ENCODE measurements around the gene EPS8.

Gene EPS8

DNA sequence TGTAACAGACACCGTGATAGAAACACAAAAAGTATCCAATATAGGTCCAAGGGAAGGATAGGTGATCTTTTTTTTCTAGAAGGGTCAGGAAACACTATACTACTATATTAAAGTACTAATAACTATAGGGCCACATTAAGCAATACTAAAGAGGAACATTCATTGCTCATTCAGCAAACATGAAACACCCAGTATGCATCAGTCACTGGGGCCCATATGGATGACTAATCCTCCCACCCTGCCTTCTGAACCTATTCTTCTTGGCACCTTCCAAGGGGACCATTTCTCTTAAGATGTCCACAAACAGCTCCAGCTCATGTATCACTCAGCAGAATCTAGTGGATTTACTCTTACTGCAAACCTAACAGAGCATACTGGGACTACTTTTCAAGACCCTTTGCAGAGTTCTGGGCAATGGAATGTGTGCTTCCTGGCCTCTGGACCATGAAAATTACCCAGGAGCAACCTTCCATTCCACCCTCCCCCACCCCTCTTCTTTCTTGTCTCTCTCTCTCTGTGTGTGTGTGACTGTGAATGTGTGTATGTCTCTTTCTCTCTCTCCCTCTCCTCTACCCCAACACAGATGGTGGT lies 187.9 kb downstream of the EPS8 start:
- CTCF ChIA-PET = no interaction called here
- Mint-ChIP-seq H3K27ac (no peak overlapping the region), H3K4me3 (no peak overlapping the region), H3K36me3 (peaks cover 4% of the 10 kb centered on the region), H3K9me3 (no peaks in the 10 kb centered on the region), H3K27me3 (peaks cover 3% of the 10 kb centered on the region), H3K4me1 (no peaks in the 10 kb centered on the region)
- DNase-seq = no peak

DNA sequence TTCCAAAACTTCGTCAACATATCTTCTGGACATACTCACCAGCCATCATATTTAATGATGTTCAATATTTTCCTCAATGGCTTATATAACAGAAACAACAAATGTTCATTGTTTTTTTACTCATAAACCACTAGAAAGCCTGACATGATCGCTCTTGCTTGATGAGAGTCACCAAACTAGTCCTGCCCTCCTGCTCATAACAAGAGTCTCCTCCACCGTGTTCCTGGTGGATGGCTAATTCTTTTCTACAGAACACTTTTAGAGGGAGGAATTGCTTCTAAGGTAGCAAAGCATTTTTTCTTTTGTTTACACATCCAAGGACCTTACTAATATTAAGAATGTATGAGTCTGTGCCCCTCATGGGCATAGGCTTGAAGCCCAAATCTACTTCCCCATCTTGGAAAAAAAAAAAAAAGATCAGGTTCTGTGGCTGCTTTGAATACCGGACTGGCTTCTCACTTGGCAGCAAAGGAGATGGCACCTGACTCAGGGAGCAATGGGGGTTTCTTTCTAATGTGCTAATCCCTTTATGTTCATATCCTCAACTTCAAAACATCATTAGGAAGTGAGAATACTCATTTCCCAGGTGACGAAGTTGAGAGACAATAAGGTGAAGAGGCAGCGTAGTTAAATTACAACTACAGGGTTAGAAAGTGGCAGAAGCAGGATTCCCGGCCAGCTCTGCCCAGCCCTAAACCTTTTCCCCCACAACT lies 188.8 kb downstream of the EPS8 start:
- Mint-ChIP-seq H3K36me3 (peaks cover 13% of the 10 kb centered on the region), H3K27me3 (peaks cover 3% of the 10 kb centered on the region), H3K9me3 (no peaks in the 10 kb centered on the region), H3K4me1 (no peaks in the 10 kb centered on the region), H3K4me3 (no peak overlapping the region), H3K27ac (no peak overlapping the region)
- DNase-seq = no peak
- CTCF ChIA-PET = no interaction called here

DNA sequence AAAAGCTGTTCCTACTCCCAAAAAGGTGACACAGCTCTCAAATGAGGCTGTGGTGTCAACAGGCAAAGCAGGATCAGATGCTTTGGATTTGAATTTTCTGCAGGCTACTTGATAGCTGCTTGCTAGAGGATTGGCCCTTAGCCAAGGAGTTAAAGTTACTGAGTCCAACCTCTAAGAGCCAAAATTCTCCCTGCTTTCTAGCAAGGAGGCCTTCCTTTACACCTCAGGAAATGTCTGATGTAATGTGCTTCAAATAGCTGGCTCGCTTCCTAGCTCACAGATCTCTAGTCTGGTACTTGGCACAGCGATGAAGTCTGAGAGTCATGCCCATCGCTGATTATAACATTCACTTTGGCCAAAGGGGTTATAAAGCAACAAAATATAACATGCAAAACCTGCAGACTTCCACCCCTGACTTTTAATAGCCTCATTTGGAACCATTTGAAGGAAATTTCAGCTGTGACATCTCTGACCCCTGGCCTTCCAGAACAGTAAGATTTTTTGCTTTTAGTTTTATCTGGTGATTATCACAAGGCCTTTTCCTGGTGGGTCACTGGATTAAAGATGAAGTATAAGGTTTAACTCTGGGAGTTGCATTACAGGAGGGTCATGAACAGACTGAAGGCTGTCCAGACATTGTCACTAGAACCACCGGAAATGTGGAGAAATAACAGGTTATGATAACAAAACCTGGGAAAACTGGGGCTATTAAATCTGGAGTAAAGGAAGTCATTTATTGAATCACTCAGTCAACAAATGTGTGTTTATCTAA lies 189.7 kb downstream of the EPS8 start:
- H3K9me3 Mint-ChIP-seq = no peaks in the 10 kb centered on the region
- CTCF ChIA-PET = interaction anchor here (1.1 kb wide), 1 partner anchor 9 kb away, joined by 4 read pairs; no protein-coding TSS in a partner anchor
- H3K27me3 Mint-ChIP-seq = peaks cover 3% of the 10 kb centered on the region
- H3K27ac Mint-ChIP-seq = no peak overlapping the region
- no peak overlapping the region for H3K4me3 Mint-ChIP-seq
- no peak for DNase-seq
- no peaks in the 10 kb centered on the region for H3K4me1 Mint-ChIP-seq
- H3K36me3 Mint-ChIP-seq = peaks cover 13% of the 10 kb centered on the region

DNA sequence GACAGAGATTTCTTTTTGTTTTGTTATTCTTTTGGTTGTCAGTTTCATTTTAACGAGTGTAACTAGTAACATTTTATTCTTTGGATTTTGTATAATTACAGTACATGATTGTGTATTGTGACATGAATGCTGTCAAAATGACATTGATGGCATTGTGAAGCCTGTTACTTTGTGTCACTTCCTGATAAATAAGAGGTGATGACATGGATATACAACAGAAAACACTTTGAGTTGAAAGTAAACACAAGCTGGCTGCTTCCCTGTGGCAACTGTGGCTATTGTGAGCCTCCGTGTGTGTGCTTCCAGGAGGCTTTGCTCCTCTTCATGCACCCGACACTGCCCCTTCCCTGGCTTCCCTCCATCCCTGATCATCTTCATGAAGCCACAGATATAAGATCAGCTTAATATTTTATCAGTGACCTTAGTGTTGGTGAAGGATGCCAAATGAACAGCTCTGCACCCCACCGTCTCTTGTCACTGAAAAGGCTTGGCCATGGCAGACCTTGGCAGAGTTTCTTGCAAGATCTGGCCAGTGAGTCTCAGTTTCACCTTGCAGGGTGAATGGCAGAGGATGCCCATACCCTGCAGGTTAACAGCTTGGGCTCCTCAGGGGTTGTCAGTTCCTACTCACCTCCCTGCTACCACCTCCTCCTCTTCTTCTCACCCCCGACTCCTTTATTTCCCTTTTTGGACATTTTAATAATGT lies 191.9 kb downstream of the EPS8 start:
- Mint-ChIP-seq H3K4me3 (no peak overlapping the region), H3K27ac (no peak overlapping the region), H3K4me1 (no peaks in the 10 kb centered on the region), H3K9me3 (no peaks in the 10 kb centered on the region), H3K27me3 (no peaks in the 10 kb centered on the region), H3K36me3 (peaks cover 17% of the 10 kb centered on the region)
- DNase-seq = no peak
- CTCF ChIA-PET = no interaction called here

DNA sequence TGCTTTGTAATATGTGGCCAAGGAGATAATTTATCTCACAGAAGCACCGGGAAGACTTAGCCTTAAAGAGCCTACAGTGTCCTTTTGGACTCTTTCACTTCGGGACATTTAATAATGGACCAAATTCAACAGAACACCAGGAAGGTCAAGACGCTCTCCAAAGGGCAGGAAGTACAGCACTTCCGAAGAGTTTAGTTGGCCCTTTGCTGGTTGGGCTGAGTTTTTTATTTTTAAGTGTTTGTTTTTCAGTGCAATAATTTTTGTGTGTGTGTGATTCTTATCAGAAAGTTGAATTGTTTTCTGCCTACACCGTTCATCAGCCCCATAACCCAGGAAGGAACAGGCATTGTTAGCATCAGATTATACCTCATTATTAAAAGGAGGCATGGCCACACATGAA lies 193.0 kb downstream of the EPS8 start:
- DNase-seq = no peak
- H3K36me3 Mint-ChIP-seq = peaks cover 18% of the 10 kb centered on the region
- no peaks in the 10 kb centered on the region for H3K4me1 Mint-ChIP-seq
- no peak overlapping the region for H3K4me3 Mint-ChIP-seq
- H3K27me3 Mint-ChIP-seq = no peaks in the 10 kb centered on the region
- H3K9me3 Mint-ChIP-seq = no peaks in the 10 kb centered on the region
- no peak overlapping the region for H3K27ac Mint-ChIP-seq
- CTCF ChIA-PET = no interaction called here

DNA sequence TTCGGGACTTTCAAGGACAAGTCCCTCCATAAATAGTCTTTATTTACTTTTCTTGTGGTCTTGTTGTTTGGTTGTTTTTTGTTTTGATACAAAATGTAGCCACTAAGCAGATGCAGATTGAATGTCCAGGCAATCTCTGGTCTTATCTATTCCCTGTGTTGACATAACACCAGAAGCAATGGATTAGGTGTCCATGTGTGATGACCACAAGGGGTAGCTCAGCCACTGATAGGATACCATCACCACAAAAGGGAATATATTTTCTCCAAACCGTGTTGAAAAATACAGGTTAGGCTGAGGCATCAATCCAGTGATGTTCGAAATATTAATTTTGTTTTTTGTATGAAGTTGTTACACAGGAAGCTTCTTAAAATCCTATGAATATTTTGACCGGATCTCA lies 196.3 kb downstream of the EPS8 start:
- Mint-ChIP-seq H3K27me3 (no peaks in the 10 kb centered on the region), H3K4me1 (peaks cover 12% of the 10 kb centered on the region), H3K36me3 (peaks cover 28% of the 10 kb centered on the region), H3K4me3 (no peak overlapping the region), H3K27ac (no peak overlapping the region), H3K9me3 (no peaks in the 10 kb centered on the region)
- no peak for DNase-seq
- CTCF ChIA-PET = interaction anchor here (0.9 to 6.3 kb wide), 2 partner anchors 60 to 263 kb away, joined by 3 to 81 read pairs; no protein-coding TSS in a partner anchor

DNA sequence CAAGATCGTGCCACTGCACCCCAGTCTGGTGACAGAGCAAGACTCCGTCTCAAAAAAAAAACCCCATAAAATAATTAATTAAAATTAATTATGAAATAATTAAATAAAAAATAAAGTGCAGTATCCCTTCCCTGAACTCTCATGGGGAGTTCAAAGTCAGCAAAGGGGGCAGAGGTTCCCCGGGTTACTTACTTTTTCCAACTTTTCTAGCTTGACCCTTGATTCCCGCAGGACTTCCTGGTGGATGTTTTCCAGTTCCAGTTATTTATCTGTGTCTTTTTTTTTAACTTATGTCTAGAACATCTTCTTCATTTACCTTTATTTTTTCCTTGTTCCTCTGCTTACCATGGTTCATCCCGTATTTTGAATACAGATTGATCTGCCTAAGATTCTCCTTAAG lies 197.4 kb downstream of the EPS8 start:
- Mint-ChIP-seq H3K36me3 (peaks cover 35% of the 10 kb centered on the region), H3K27me3 (no peaks in the 10 kb centered on the region), H3K27ac (no peak overlapping the region), H3K4me3 (no peak overlapping the region), H3K9me3 (no peaks in the 10 kb centered on the region), H3K4me1 (peaks cover 12% of the 10 kb centered on the region)
- no peak for DNase-seq
- CTCF ChIA-PET = interaction anchor here (0.6 to 15.5 kb wide), 5 partner anchors 61 to 292 kb away, joined by 3 to 527 read pairs (median 8); no protein-coding TSS in a partner anchor

DNA sequence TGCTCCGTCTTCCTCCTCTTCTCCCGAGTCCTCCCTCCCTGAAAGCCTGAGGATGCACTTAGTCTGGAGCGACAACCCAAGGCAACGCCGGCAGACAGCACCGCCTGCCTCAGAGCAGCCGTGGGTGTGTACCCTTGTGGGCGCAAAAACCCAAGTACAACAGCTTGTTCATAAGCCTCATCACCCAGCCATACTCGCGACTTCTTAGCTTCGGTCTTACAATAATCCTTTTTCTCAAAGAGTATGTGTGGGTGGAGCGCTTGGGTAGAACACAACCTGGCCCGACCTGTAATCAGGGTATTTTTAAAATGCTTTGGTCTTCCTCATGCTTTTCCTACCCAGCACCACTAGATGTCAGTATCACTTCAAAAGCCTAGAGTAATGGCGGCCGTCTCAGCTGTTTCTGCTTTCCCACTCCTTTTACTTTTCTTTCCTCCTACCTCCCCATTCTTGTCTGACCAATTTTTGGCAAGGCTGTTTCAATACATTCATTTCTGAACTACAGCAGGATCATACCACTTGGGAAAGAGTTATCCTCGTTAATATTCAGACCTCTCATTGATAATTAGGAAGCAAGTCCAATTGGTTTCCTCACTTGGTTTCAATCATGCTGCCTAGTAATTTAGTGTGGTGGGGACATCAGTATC lies 198.9 kb downstream of the EPS8 start:
- H3K4me3 Mint-ChIP-seq = peak overlapping the region; percentile 16
- CTCF ChIA-PET = interaction anchor here (0.5 to 15.5 kb wide), 19 partner anchors 9 to 313 kb away, joined by 3 to 527 read pairs (median 4); no protein-coding TSS in a partner anchor
- DNase-seq = peak; percentile 58

DNA sequence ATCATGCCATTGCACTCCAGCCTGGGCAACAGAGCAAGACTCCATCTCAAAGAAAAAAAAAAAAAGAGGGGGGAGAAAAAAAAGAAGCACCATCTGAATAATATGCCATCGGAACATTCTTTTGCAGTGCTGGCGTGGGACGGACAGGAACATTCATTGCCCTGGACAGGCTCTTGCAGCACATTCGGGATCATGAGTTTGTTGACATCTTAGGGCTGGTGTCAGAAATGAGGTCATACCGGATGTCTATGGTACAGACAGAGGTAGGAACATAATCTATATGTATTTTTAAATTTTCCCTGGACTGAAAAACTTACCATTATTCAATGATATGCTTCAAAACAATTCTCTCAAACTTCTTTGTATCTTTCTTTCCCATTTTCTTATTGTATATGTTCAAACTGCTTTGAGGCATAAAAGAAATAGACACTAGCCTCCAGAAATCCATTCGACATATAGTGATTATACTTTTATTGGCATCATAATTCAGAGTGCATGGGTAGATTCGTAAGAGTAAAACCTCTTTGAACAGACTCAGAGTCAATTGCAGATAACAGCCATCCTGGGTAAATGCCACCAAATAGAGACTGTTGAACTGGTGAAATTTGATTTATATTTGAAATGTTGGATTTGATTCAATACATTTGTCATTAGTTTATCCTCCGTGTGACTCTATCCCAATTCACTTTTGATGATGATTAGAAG lies 199.7 kb downstream of the EPS8 start:
- Mint-ChIP-seq H3K4me1 (peaks cover 12% of the 10 kb centered on the region), H3K27ac (no peak overlapping the region), H3K27me3 (no peaks in the 10 kb centered on the region), H3K4me3 (no peak overlapping the region), H3K36me3 (peaks cover 22% of the 10 kb centered on the region), H3K9me3 (no peaks in the 10 kb centered on the region)
- CTCF ChIA-PET = interaction anchor here (0.5 to 15.5 kb wide), 16 partner anchors 9 to 314 kb away, joined by 3 to 527 read pairs (median 4); no protein-coding TSS in a partner anchor
- DNase-seq = no peak

More for the DNA sequence above, 198.9 kb downstream of the EPS8 start:
- no peaks in the 10 kb centered on the region for H3K27me3 Mint-ChIP-seq
- peaks cover 12% of the 10 kb centered on the region for H3K4me1 Mint-ChIP-seq
- H3K27ac Mint-ChIP-seq = no peak overlapping the region
- peaks cover 22% of the 10 kb centered on the region for H3K36me3 Mint-ChIP-seq
- H3K9me3 Mint-ChIP-seq = no peaks in the 10 kb centered on the region

DNA sequence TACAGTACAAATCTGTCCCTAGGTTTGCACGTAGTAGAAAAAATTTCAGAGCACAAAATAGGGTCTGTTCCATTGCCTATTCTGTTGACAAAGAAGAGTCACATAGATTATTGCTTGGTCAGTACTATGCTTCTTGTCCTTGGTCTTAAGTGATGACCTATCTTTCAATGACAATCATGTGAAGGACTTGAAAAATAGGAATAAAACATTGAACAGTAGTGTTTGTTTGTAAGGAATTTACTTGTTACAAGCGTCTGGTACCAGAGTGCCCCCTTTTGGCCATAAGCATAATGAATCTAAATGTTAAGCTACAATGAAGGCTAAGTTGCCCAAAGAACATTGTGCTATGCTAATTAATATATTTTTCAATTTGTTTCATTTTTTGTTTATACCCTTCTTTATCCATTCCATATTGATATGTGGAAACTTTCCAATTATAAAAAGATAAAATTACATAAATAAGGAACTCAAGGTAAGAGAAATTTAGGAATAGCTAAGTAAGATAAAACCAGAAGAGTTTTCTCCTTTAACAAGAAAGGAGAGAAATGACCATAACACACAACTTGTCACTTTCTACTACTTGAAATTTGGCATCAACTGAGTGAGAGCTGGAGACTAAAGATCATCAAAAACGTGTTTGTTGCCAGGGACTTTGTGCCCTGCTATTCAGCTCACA lies 204.7 kb downstream of the EPS8 start:
- DNase-seq = peak; percentile 52
- no peaks in the 10 kb centered on the region for H3K27me3 Mint-ChIP-seq
- no peaks in the 10 kb centered on the region for H3K9me3 Mint-ChIP-seq
- H3K27ac Mint-ChIP-seq = no peak overlapping the region
- peaks cover 46% of the 10 kb centered on the region for H3K36me3 Mint-ChIP-seq
- H3K4me1 Mint-ChIP-seq = peaks cover 24% of the 10 kb centered on the region
- CTCF ChIA-PET = interaction anchor here (0.5 to 15.5 kb wide), 36 partner anchors 10 to 381 kb away, joined by 3 to 527 read pairs (median 4); partner anchors contain the start of genes DERA, EPS8 and RERG
- no peak overlapping the region for H3K4me3 Mint-ChIP-seq

DNA sequence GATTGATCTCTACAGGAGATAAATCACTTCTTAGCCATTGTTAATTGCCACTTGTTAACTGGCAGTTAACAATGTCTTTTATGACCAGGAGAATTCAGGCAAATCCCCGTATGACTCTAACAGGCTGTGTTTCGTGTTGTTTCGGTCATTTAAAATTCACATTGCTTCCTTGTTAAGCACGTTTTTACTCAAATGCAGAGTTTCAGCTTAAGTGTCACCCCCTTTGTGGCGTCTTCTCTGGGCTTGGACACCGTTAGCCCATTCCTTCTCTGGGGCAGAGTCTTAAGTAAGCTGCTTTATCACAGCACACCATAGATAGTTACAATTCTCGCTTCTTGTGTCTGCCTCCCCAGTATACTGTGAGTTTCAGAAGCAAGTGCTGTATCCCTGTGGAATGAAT lies 205.4 kb downstream of the EPS8 start:
- CTCF ChIA-PET = interaction anchor here (1.0 to 15.5 kb wide), 13 partner anchors 12 to 381 kb away, joined by 3 to 527 read pairs (median 6); partner anchors contain the start of gene EPS8
- Mint-ChIP-seq H3K36me3 (peaks cover 53% of the 10 kb centered on the region), H3K27me3 (no peaks in the 10 kb centered on the region), H3K9me3 (no peaks in the 10 kb centered on the region), H3K4me3 (no peak overlapping the region), H3K27ac (no peak overlapping the region), H3K4me1 (peaks cover 29% of the 10 kb centered on the region)
- DNase-seq = no peak

DNA sequence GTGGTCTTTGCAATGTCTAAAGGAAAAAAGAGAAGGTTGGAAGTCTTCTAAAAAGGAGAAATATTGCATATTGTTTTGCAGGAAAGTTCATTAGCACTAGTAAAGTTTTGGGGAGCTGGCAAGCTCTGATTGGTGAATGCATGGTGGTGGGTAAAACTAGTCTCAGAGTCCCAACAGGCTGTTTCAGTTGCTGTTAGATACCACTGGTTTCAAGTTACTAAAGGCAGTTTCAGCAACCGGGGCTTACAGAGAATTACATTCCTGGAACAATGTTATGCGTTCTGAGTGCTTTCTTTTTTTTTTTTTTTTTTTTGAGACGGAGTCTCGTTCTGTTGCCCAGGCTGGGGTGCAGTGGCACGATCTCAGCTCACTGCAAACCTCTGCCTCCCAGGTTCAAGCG lies 208.2 kb downstream of the EPS8 start:
- DNase-seq = no peak
- Mint-ChIP-seq H3K36me3 (peaks cover 68% of the 10 kb centered on the region), H3K27me3 (no peaks in the 10 kb centered on the region), H3K4me1 (peaks cover 34% of the 10 kb centered on the region), H3K4me3 (no peak overlapping the region), H3K27ac (peak overlapping the region; percentile 69), H3K9me3 (peaks cover 3% of the 10 kb centered on the region)
- CTCF ChIA-PET = interaction anchor here (1.0 to 15.5 kb wide), 3 partner anchors 9 to 50 kb away, joined by 3 to 527 read pairs (median 3); no protein-coding TSS in a partner anchor

Measured in activated naive CD4-positive, alpha-beta T cell treated with anti-CD3 and anti-CD28 coated beads, Interleukin-2, amount 10 ng/mL, durations not matched to agents 7 days and 5 days (primary cell).